Central memory CD4-positive, alpha-beta T cell (primary cell): Measurements from ENCODE around the gene BLOC1S4.
A peak's percentile ranks its signal among the peaks of the same experiment; 100 is the strongest.
"Not testable (repeated sequence)": the region's sequence is repeated elsewhere in the genome, so short reads cannot be mapped to it uniquely, and the experiment has no call there.

Experiments used
- DNase-seq: peaks from one replicate; pipeline ENCODE4 v3.0.0; 2022
- total RNA-seq, 3 experiments: gene quantifications; one replicate each; lab custom pipeline; 2026; lab: John Stamatoyannopoulos, UW

Gene BLOC1S4
- total RNA-seq, result 24.7 to 41.8 (median 24.9) reads per million in 3 experiments

GRCh38 chr4:6716018-6716911 is at the start of gene BLOC1S4:
Gene BLOC1S4, plus strand, starts transcription at chr4:6716174. Its CDS starts 36 bp downstream, at chr4:6716210.
- DNase-seq, result peak; percentile 91

GRCh38 chr4:6668391-6668790 is 47.6 kb upstream of the BLOC1S4 start:
- DNase-seq, result no peak

GRCh38 chr4:6671648-6672047 is 44.3 kb upstream of the BLOC1S4 start:
- DNase-seq, result no peak

GRCh38 chr4:6672131-6672530 is 43.8 kb upstream of the BLOC1S4 start:
- no peak for DNase-seq

- not testable (repeated sequence) for DNase-seq
These were observed 43.3 kb upstream of the BLOC1S4 start for GRCh38 chr4:6672541-6673190.

- not testable (repeated sequence) for DNase-seq
These were observed 42.7 kb upstream of the BLOC1S4 start for GRCh38 chr4:6673191-6673659.

GRCh38 chr4:6673660-6674499 is 42.1 kb upstream of the BLOC1S4 start:
- DNase-seq, result peak; percentile 95

GRCh38 chr4:6674500-6675149 is 41.3 kb upstream of the BLOC1S4 start:
- peak; percentile 76 for DNase-seq

- DNase-seq, result no peak
These were observed 39.0 kb upstream of the BLOC1S4 start for GRCh38 chr4:6676722-6677558.

GRCh38 chr4:6680372-6681034 is 35.5 kb upstream of the BLOC1S4 start:
- DNase-seq, result no peak

GRCh38 chr4:6681191-6681590 is 34.8 kb upstream of the BLOC1S4 start:
- DNase-seq, result no peak

- no peak for DNase-seq
These were observed 32.9 kb upstream of the BLOC1S4 start for GRCh38 chr4:6682862-6683590.

- DNase-seq, result no peak
These were observed 31.3 kb upstream of the BLOC1S4 start for GRCh38 chr4:6684656-6685055.

- DNase-seq, result no peak
These were observed 29.7 kb upstream of the BLOC1S4 start for GRCh38 chr4:6686104-6686787.

- DNase-seq, result no peak
These were observed 27.8 kb upstream of the BLOC1S4 start for GRCh38 chr4:6687947-6688878.

GRCh38 chr4:6688879-6689505 is 27.0 kb upstream of the BLOC1S4 start:
- DNase-seq, result peak; percentile 72

- DNase-seq, result no peak
These were observed 26.4 kb upstream of the BLOC1S4 start for GRCh38 chr4:6689506-6689960.

GRCh38 chr4:6692379-6692778 is 23.6 kb upstream of the BLOC1S4 start:
- no peak for DNase-seq
